ENCODE data around the gene NKAP. TPM values are rescaled to one million over a fixed set of nuclear protein-coding genes. Genes with fewer than 3 reads are reported as not detected.

NKAP gene
- total RNA-seq, 1 donor from 2014 or later = 11.2 TPM

Other genes with a start within 250 kb of the NKAP start
- 0.50 TPM in 1 of 2 replicates, not detected in the other for gene SOWAHD, start 185.2 kb downstream of the NKAP start, total RNA-seq (ENCODE audit: low replicate concordance)
- 10,337 and 10,894 TPM in 2 replicates for gene RPL39, start 152.1 kb downstream of the NKAP start, total RNA-seq (ENCODE audit: low replicate concordance)
- gene UPF3B, start 90.8 kb downstream of the NKAP start, total RNA-seq (ENCODE audit: low replicate concordance) = 12.4 and 21.7 TPM in 2 replicates
- gene RNF113A, start 72.0 kb downstream of the NKAP start, total RNA-seq (ENCODE audit: low replicate concordance) = 10.9 and 11.3 TPM in 2 replicates
- gene NDUFA1, start 71.9 kb downstream of the NKAP start, total RNA-seq (ENCODE audit: low replicate concordance) = 44.1 and 57.9 TPM in 2 replicates
- gene AKAP14, start 47.9 kb downstream of the NKAP start, total RNA-seq (ENCODE audit: low replicate concordance) = not detected in 2 replicates
- not detected in 2 replicates for gene RHOXF2B, start 133.9 kb upstream of the NKAP start, total RNA-seq (ENCODE audit: low replicate concordance)
- not detected in 2 replicates for gene RHOXF1, start 172.2 kb upstream of the NKAP start, total RNA-seq (ENCODE audit: low replicate concordance)
- not detected in 2 replicates for gene RHOXF2, start 214.9 kb upstream of the NKAP start, total RNA-seq (ENCODE audit: low replicate concordance)